ENCODE results near the gene CGB2. TPM values are rescaled to one million over a fixed set of nuclear protein-coding genes. Genes with fewer than 3 reads are reported as not detected.
"Not testable (repeated sequence)": the region's sequence is repeated elsewhere in the genome, so short reads cannot be mapped to it uniquely, and the experiment has no call there.

The CGB2 gene
- total RNA-seq, 1 experiment from 2014 or later = 0.71 TPM

DNA sequence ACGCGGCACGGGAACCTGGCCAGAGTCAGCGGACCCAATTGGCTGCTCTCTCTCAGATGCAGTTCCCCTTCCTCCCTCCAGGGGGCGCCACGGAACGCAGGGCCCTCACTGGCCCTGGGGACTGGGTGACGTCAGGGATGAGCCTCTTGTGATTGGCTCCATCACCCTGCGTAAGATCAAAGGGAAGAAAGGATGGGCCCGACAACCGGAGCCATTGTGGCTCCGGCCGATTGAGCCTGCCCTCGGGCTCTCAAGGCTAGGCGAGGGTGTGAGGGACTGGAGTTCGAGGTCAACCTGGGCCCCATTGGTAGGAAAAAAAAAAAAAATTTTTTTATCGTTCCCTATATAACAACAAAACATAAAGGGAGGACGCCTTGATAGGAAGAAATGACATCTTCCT is 5.1 kb downstream of the CGB2 start, which contains the start of gene CGB1:
CGB1 (minus strand) TSS at position 81 of the 400 bp plus-strand sequence. CDS start 184 bp downstream, outside the sequence.
- DNase-seq (ENCODE audit: low read depth) = not testable (repeated sequence)

- DNase-seq (ENCODE audit: low read depth) = not testable (repeated sequence)
These were observed 6.4 kb downstream of the CGB2 start for GRCh38 chr19:49038111-49038510.

DNA sequence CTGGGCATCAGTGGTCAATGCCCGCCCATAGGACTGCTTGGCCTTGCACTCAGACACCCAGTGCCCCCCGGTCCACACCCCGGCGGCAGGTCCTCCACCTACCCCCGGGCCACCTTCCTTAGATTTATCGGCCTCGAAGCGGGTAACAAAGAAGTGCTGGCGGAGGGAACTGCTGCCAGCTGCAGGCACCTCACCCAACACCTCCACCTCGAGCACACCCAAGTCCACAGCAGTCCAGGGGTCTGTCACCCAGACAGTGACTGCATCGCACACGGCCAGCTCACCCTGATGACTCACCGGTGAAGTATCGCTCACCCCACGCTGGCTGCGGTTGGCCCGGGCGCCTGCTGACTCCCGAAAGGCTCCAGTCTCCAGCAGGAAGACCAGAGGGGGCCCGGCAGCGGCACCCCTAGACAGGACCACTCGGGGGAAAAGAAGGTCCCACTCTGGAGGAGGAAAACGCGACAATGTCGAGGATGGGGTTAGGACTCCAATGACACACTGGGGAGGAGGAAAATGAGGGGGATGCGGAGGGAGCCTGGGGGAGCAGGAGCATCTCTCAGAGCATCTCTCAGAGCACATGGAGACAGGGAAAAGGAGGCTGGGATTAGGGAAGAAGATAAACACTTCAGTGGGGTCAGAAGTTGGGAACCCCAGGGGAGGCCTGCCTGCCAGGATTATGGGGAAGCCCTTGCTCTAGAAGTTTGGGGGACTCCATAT is 7.0 kb downstream of the CGB2 start:
- peak; percentile 86 for DNase-seq (ENCODE audit: low read depth)

DNA sequence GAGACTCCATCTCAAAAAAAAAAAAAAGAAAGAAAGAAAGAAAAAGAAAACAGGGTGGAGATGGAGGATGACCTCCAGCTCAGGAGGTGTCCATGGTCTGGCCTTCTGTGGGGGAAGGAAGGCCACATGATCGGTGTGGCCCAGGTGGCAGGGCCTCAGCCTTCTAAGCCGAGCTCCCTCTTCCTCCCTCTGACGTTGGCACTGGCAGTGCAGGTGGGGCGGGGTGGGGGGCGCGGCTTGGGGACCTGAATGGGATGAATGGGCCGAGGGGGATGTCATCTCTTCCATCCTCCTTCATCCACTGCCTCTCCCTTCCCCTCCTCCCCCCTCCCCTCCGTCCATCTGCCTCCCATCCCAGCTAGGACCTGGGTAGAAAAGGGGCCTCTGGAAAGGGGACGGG is 8.0 kb downstream of the CGB2 start:
- not testable (repeated sequence) for DNase-seq (ENCODE audit: low read depth)

DNA sequence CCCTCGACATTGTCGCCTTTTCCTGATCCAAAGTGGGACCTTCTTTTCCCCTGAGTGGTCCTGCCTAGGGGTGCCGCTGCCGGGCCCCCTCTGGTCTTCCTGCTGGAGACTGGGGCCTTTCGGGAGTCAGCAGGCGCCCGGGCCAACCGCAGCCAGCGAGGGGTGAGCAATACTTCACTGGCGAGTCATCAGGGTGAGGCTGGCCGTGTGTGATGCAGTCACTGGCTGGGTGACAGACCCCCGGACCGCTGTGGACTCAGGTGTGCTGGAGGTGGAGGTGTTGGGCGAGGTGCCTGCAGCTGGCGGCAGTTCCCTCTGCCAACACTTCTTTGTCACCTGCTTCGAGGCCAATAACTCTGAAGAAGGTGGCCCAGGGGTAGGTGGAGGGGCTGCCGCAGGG is 10.5 kb downstream of the CGB2 start:
- peak; percentile 71 for DNase-seq (ENCODE audit: low read depth)

DNA sequence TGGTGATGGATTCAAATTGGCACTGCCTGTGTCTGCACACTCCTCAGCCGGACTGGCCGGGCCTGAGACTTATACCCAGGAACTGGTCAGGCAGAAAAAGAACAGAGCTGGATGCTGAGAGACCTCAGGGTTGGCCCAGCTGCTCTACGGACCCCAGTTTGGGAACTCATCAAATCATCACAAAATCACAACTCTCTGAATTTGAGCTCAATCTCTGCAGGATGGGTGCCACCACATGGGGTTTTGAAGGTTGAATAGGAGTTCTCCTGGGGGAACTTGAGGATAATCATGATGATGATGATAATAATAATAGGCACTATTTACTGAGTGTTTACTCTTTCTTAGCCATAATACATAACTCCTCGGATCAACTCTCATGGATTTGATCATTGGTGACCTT is 11.0 kb downstream of the CGB2 start:
- DNase-seq (ENCODE audit: low read depth) = not testable (repeated sequence)

DNA sequence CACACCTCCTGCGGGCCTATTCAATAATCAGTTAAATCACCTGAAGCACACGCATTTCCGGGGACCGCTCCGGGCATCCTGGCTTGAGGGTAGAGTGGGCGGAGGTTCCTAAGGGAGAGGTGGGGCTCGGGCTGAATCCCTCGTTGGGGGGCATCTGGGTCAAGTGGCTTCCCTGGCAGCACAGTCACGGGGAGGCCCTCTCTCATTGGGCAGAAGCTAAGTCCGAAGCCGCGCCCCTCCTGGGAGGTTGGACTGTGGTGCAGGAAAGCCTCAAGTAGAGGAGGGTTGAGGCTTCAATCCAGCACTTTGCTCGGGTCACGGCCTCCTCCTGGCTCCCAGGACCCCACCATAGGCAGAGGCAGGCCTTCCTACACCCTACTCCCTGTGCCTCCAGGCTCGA is 11.9 kb downstream of the CGB2 start, which contains the start of gene CGB5:
CGB5 (plus strand) TSS at position 301 of the 400 bp plus-strand sequence. CDS start 362 bp downstream, outside the sequence.
- not testable (repeated sequence) for DNase-seq (ENCODE audit: low read depth)

DNA sequence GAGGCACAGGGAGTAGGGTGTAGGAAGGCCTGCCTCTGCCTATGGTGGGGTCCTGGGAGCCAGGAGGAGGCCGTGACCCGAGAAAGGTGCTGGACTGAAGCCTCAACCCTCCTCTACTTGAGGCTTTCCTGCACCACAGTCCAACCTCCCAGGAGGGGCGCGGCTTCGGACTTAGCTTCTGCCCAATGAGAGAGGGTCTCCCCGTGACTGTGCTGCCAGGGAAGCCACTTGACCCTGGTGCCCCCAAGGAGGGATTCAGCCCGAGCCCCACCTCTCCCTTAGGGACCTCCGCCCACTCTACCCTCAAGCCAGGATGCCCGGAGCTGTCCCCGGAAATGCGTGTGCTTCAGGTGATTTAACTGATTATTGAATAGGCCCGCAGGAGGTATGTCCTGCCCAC is 17.3 kb downstream of the CGB2 start, which contains the start of gene CGB8:
CGB8 (minus strand) TSS at position 101 of the 400 bp plus-strand sequence. CDS start 372 bp downstream, outside the sequence.
- DNase-seq (ENCODE audit: low read depth) = not testable (repeated sequence)

DNA sequence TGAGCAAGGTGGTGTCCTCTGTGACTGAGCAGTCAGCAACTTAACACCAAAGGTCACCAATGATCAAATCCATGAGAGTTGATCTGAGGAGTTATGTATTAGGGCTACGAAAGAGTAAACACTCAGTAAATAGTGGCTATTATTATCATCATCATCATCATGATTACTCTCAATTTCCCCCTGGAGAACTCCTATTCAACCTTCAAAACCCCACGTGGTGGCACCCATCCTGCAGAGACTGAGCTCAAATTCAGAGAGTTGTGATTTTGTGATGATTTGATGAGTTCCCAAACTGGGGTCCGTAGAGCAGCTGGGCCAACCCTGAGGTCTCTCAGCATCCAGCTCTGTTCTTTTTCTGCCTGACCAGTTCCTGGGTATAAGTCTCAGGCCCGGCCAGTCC is 18.1 kb downstream of the CGB2 start:
- not testable (repeated sequence) for DNase-seq (ENCODE audit: low read depth)

- DNase-seq (ENCODE audit: low read depth) = peak; percentile 87
These were observed 18.8 kb downstream of the CGB2 start for GRCh38 chr19:49050376-49051033.

GRCh38 chr19:49056101-49056901 is 24.6 kb downstream of the CGB2 start:
- peak; percentile 58 for DNase-seq (ENCODE audit: low read depth)

DNA sequence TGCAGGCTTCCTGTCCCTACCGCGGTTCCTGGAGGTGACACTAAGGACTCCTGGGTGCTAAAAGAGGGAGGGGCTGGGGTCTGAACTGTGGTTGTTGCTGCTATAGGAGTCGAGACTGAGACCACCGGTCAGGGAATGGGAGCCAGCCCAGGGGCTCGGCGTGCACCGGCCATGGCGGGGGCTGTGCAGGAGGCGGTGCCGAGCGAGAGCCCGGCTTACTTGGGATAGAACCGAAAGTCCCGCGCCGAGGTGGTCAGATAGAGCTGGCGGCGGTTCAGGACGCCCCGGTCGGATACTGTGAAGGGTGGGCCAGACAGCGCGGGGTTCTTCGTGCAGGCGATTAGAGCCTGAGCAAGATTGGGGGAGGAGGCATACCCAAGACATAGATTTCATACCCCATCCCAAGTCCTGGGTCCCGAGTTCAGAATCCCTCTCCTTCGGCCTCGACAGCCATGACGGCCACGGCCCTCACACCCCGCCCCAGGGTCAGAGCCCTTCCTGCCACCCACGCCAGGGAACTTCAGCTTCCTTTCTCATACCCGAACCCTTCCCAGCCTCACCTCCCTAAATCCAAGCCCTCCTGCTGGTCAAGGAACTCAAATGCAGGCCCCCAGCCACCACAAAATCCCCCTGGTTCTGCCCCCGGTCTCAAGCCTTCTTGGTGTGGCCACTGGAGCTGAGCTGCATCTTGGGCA is 25.4 kb downstream of the CGB2 start:
- not testable (repeated sequence) for DNase-seq (ENCODE audit: low read depth)

DNA sequence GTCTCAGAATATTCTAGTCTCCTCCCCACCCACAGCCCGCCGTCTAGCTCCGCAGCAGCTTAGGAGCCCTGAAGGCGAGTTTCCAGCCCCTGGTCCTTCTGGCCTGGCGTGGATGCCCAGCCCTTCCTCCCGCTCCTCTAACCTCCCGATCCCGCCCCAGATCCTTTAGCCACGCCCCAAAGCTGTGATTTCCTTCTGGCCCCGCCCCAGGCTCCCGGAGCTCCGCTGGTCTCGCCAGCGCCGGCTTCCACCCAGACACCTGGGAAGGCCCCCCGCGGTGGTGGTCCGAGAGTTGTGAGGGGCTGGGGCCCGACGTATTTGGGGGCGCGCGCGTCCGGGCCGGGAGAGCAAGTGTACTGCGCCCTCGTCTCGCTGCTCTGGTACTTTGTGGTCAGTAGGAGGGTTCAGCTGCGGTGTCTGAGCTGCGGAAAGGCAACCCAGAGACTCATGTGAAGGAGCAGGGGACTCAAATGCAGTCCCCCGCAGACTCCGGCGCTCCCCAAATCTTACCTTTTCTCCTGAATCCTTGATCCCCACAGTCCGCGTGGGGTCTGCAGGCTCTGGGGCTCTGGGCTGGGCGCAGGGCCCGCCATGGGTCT is 26.0 kb downstream of the CGB2 start, which contains the start of gene CGB7:
CGB7 (minus strand) TSS at position 114 of the 599 bp plus-strand sequence. CDS start 2,374 bp downstream, outside the sequence.
- peak; percentile 60 for DNase-seq (ENCODE audit: low read depth)

- no peak for DNase-seq (ENCODE audit: low read depth)
These were observed 26.9 kb downstream of the CGB2 start for GRCh38 chr19:49058562-49058961.

DNA sequence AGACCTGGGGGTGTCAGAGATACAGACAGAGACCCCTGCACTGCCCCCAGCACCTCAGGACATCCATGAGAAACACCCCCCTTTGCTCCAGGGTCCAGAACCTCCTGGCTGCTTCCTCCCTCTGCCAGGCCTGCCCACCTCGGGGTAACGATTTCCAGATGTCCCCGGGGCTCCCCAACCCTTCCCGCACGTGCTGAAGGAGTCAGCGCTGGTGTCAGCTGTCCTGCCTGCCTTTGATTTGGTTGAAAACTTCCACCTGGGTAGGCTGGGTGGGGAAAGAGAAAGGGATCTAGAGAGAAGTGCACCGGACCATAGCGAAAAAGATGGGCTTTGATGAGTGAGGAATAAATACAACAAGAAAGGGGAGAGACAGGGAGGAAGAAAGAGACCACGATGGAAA is 27.4 kb downstream of the CGB2 start:
- no peak for DNase-seq (ENCODE audit: low read depth)

DNA sequence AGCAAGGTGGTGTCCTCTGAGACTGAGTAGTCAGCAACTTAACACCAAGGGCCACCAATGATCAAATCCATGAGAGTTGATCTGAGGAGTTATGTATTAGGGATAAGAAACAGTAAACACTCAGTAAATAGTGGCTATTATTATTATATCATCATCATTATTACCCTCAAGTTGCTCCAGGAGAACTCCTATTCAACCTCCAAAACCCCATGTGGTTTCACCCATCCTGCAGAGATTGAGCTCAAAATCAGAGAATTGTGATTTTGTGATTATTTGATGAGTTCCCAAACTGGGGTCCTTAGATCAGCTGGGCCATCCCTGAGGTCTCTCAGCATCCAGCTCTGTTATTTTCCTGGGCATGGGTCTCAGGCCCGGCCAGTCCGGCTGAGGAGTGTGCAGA is 29.3 kb downstream of the CGB2 start:
- DNase-seq (ENCODE audit: low read depth) = no peak

DNA sequence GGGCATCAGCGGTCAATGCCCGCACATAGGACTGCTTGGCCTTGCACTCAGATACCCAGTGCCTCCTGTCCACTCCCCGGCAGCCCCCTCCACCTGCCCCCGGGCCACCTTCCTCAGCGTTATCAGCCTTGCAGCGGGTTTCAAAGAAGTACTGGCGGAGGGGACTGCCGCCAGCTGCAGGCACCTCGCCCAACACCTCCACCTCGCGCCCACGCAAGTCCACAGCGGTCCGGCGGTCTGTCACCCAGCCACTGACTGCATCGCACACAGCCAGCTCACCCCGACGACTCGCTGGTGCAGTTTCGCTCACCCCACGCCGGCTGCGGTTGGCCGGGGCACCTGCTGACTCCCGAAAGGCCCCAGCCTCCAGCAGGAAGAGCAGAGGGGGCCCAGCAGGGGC is 29.8 kb downstream of the CGB2 start:
- no peak for DNase-seq (ENCODE audit: low read depth)

DNA sequence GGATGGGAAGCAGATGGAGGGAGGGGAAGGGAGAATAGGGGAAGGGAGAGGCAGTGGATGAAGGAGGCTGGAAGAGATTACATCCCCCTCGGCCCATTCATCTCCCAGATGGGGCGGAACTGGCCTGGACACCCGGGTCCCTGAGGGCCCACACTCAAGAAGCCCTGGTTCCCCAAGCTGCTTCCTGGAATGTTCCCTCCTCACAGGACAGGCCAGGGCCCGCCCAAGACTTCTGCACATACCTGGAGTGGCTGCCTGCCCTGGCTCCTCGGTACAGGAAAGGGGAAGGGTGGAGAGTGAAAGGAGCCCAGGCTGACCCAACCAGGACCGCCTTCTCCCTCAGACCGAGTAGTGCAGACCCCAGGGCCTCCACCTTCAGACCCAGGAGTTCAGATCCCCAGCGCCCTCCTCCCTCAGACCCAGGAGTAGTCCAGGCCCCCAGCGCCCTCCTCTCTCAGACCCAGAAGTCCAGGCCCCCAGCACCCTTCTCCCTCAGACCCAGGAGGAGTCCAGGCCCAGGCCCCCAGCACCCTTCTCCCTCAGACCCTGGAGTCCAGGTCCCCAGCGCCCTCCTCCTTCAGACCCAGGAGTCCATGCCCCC is 32.4 kb downstream of the CGB2 start:
- no peak for DNase-seq (ENCODE audit: low read depth)

- DNase-seq (ENCODE audit: low read depth) = no peak
These were observed 33.3 kb downstream of the CGB2 start, which contains the start of gene NTF4 for GRCh38 chr19:49064768-49065611. TSS of gene NTF4 (minus strand) at chr19:49064818. CDS start at chr19:49061997, 2,821 bp downstream.
